Ectodermal cell (in vitro differentiated cells): ENCODE results near the gene GABRG3. TPM values are rescaled to one million over a fixed set of nuclear protein-coding genes. Genes with fewer than 3 reads are reported as not detected.

ENCODE experiments used
- H3K27ac ChIP-seq: 2 replicates; pipeline ENCODE4 v1.7.0; 2013; ENCODE audit warnings: mild to moderate bottlenecking, low read depth, low read length; ENCODE audit not compliant: insufficient read depth, poor library complexity, severe bottlenecking
- H3K27me3 ChIP-seq: 2 replicates; pipeline ENCODE4 v1.7.0; 2013; ENCODE audit warnings: mild to moderate bottlenecking, low read length; ENCODE audit not compliant: insufficient read depth, control insufficient read depth, poor library complexity, severe bottlenecking
- H3K36me3 ChIP-seq: one replicate; pipeline ENCODE4 v1.7.0; 2013; ENCODE audit warnings: low read length; ENCODE audit not compliant: control insufficient read depth, insufficient read depth
- H3K4me1 ChIP-seq: one replicate; pipeline ENCODE4 v1.7.0; 2013; ENCODE audit warnings: low read length; ENCODE audit not compliant: control insufficient read depth, insufficient read depth
- H3K4me3 ChIP-seq: 2 replicates; pipeline ENCODE4 v1.7.0; 2013; ENCODE audit warnings: low read depth, low read length, control low read depth; ENCODE audit not compliant: insufficient read depth
- H3K9me3 ChIP-seq: 2 replicates; pipeline ENCODE4 v1.7.0; 2013; ENCODE audit warnings: mild to moderate bottlenecking, low read length, moderate library complexity; ENCODE audit not compliant: control insufficient read depth
- WGBS, 2 experiments: methylation state at CpG; one replicate each; pipeline ENCODE4 v1.1.7; 2013; ENCODE audit warnings: missing lambda C conversion rate in 2 of 2; 5-methylcytosine and 5-hydroxymethylcytosine counted together
- polyA plus RNA-seq, 4 experiments: library from polyadenylated mRNA; stranded (reverse); fragments of 50-300 nt; gene quantifications; one replicate each; pipeline ENCODE4 v1.2.3, GENCODE V29; 2013

The GABRG3 gene
- polyA plus RNA-seq (2013, experiment 1 of 4): 1.7 TPM
- polyA plus RNA-seq (2013, experiment 2 of 4): 2.2 TPM
- polyA plus RNA-seq (2013, experiment 3 of 4): 2.3 TPM
- 1.9 TPM for polyA plus RNA-seq (2013, experiment 4 of 4)

GRCh38 chr15:26970712-26971210 is at the start of gene GABRG3:
Gene GABRG3 (plus strand): TSS chr15:26971181.
- Histone ChIP-seq H3K27ac (no peak within 1 kb of the TSS), H3K4me1 (no peaks in the 10 kb centered on the region), H3K36me3 (no peaks in the 10 kb centered on the region), H3K9me3 (no peaks in the 10 kb centered on the region), H3K4me3 (peak within 1 kb of the TSS; percentile 54), H3K27me3 (peaks cover 70% of the 10 kb centered on the region)
- 1% methylated on average over 33 of the region's 33 CpGs for WGBS, 2 experiments

- H3K36me3 ChIP-seq: no peaks in the 10 kb centered on the region
- H3K27me3 ChIP-seq: no peaks in the 10 kb centered on the region
- H3K27ac ChIP-seq: no peak overlapping the region
- WGBS, 2 experiments: 94 to 100% methylated on average over 1 of the region's 1 CpG
- no peak overlapping the region for H3K4me3 ChIP-seq
- H3K9me3 ChIP-seq: no peaks in the 10 kb centered on the region
- no peaks in the 10 kb centered on the region for H3K4me1 ChIP-seq
Observed at GRCh38 chr15:26921433-26921832, 49.5 kb upstream of the GABRG3 start.

- Histone ChIP-seq H3K36me3 (no peaks in the 10 kb centered on the region), H3K27me3 (no peaks in the 10 kb centered on the region), H3K9me3 (no peaks in the 10 kb centered on the region), H3K27ac (no peak overlapping the region), H3K4me3 (no peak overlapping the region), H3K4me1 (no peaks in the 10 kb centered on the region)
- 92 to 98% methylated on average over 2 of the region's 2 CpGs for WGBS, 2 experiments
Observed at GRCh38 chr15:26926081-26926480, 44.9 kb upstream of the GABRG3 start.

GRCh38 chr15:26928051-26928450 is 42.9 kb upstream of the GABRG3 start:
- Histone ChIP-seq H3K27me3 (no peaks in the 10 kb centered on the region), H3K36me3 (no peaks in the 10 kb centered on the region), H3K27ac (no peak overlapping the region), H3K4me1 (no peaks in the 10 kb centered on the region), H3K9me3 (no peaks in the 10 kb centered on the region), H3K4me3 (no peak overlapping the region)
- WGBS, 2 experiments: 94 to 96% methylated on average over 8 of the region's 8 CpGs

GRCh38 chr15:26929588-26929987 is 41.4 kb upstream of the GABRG3 start:
- Histone ChIP-seq H3K4me1 (no peaks in the 10 kb centered on the region), H3K4me3 (no peak overlapping the region), H3K9me3 (no peaks in the 10 kb centered on the region), H3K27ac (no peak overlapping the region), H3K27me3 (no peaks in the 10 kb centered on the region), H3K36me3 (no peaks in the 10 kb centered on the region)
- WGBS, 2 experiments: 87 to 95% methylated on average over 4 of the region's 4 CpGs

GRCh38 chr15:26934848-26935247 is 36.1 kb upstream of the GABRG3 start:
- 93 to 95% methylated on average over 6 of the region's 6 CpGs for whole genome bisulfite sequencing, 2 experiments
- H3K36me3 ChIP-seq: no peaks in the 10 kb centered on the region
- no peak overlapping the region for H3K4me3 ChIP-seq
- H3K27me3 ChIP-seq: no peaks in the 10 kb centered on the region
- no peaks in the 10 kb centered on the region for H3K4me1 ChIP-seq
- no peak overlapping the region for H3K27ac ChIP-seq
- H3K9me3 ChIP-seq: no peaks in the 10 kb centered on the region

GRCh38 chr15:26935322-26935721 is 35.7 kb upstream of the GABRG3 start:
- H3K27ac ChIP-seq: no peak overlapping the region
- no peaks in the 10 kb centered on the region for H3K36me3 ChIP-seq
- no peaks in the 10 kb centered on the region for H3K4me1 ChIP-seq
- no peak overlapping the region for H3K4me3 ChIP-seq
- H3K9me3 ChIP-seq: no peaks in the 10 kb centered on the region
- WGBS, 2 experiments: 93 to 98% methylated on average over 12 of the region's 12 CpGs
- no peaks in the 10 kb centered on the region for H3K27me3 ChIP-seq

- Histone ChIP-seq H3K4me3 (no peak overlapping the region), H3K36me3 (no peaks in the 10 kb centered on the region), H3K27ac (no peak overlapping the region), H3K27me3 (no peaks in the 10 kb centered on the region), H3K4me1 (no peaks in the 10 kb centered on the region), H3K9me3 (no peaks in the 10 kb centered on the region)
- WGBS, 2 experiments: 95 to 97% methylated on average over 5 of the region's 5 CpGs
Observed at GRCh38 chr15:26936502-26936901, 34.5 kb upstream of the GABRG3 start.

GRCh38 chr15:26937134-26937533 is 33.8 kb upstream of the GABRG3 start:
- H3K27me3 ChIP-seq: no peaks in the 10 kb centered on the region
- no peak overlapping the region for H3K27ac ChIP-seq
- 94 to 95% methylated on average over 13 of the region's 13 CpGs for WGBS, 2 experiments
- no peaks in the 10 kb centered on the region for H3K9me3 ChIP-seq
- H3K4me1 ChIP-seq: no peaks in the 10 kb centered on the region
- no peak overlapping the region for H3K4me3 ChIP-seq
- H3K36me3 ChIP-seq: no peaks in the 10 kb centered on the region

- Histone ChIP-seq H3K27ac (no peak overlapping the region), H3K36me3 (no peaks in the 10 kb centered on the region), H3K9me3 (no peaks in the 10 kb centered on the region), H3K4me1 (no peaks in the 10 kb centered on the region), H3K4me3 (no peak overlapping the region), H3K27me3 (no peaks in the 10 kb centered on the region)
- 89 to 92% methylated on average over 5 of the region's 5 CpGs for WGBS, 2 experiments
Observed at GRCh38 chr15:26939398-26939797, 31.6 kb upstream of the GABRG3 start.

- H3K27ac ChIP-seq: no peak overlapping the region
- no peaks in the 10 kb centered on the region for H3K4me1 ChIP-seq
- no peaks in the 10 kb centered on the region for H3K9me3 ChIP-seq
- 91 to 95% methylated on average over 5 of the region's 5 CpGs for WGBS, 2 experiments
- H3K4me3 ChIP-seq: no peak overlapping the region
- no peaks in the 10 kb centered on the region for H3K27me3 ChIP-seq
- H3K36me3 ChIP-seq: no peaks in the 10 kb centered on the region
Observed at GRCh38 chr15:26941489-26941888, 29.5 kb upstream of the GABRG3 start.
